GM19238 (cell line): ENCODE measurements around the gene CDH3.

ENCODE experiments used
- DNase-seq: peaks from one replicate; pipeline ENCODE4 v3.0.0; 2011; ENCODE audit warnings: low spot score; ENCODE audit not compliant: insufficient read length

Gene CDH3

DNA sequence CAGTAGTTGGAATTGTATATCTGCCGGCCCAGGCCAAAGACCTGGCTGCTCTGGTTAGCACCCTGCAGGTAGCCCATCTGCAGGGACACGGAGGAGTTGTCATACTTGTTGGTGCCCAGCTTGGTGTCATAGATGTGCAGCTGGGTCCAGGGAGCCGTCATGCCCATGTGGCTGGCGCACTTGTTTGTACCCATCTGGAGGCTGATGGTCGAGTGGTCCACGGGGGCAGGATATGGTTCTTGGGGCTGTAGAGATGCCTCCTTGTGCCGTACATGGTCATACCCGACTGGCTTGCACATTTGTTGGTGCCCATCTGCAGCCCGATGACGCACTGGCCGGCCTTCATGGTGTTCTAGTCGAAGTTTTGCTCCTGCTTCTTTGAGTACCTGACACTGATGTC, 6.0 kb downstream of the CDH3 start:
- DNase-seq: no peak

DNA sequence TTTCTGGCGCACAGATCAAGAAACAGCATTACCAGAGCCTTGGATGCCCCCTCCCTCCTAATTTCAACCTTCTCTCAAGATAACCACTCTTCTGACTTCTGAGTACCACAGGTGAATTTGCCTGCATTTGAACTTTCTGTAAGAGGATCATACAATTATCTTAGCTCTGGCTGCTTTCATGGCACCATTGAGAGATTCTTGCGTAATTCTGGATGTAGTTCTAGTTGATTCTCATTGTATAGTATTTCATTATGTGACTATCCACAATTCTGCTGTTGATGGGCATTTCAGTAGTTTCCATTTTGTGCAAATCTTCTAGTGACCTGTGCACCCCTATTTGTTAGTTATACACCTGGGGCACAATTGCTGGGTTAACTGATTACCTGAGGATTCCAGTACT, 7.5 kb downstream of the CDH3 start:
- no peak for DNase-seq

GRCh38 chr16:68655806-68656205, 10.7 kb downstream of the CDH3 start:
- DNase-seq: no peak

DNA sequence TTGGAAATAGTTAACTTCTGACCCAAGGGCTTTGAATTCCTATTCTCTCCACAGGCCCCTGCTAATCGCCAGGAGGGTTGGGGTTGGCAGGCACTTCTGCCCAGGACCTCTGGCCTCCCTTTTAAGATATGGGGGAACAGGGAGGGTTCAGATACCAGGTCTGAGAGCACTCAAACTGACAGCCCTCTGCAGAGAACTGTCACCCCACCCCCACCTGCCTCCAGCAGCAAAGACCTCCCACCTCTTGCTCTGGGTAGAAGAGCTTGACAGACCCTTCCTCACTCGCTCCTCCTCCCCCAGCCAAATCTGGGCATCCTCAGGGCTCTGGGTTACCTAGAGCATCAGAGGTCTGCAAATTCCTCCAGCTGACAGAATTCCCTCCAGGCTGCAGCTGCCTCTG, 11.6 kb downstream of the CDH3 start:
- DNase-seq: no peak

GRCh38 chr16:68658341-68658973, 13.3 kb downstream of the CDH3 start:
- no peak for DNase-seq

DNA sequence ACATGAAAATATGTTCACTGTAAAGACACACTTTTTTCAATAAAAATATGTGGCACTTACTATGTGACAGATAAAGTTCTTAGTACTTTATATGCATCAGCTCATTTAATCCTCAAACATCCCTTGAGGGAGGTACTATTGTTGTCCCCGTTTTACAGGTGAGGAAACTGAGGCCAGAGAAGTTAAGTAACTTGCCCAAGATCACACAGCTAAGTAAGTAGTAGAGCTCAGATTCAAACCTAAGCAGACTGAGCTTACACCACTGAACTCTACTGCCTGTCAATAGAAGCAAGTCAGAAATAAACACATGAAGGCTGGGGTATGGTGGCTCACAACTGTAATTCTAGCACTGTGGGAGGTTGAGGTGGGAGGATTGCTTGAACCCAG, 13.9 kb downstream of the CDH3 start:
- DNase-seq: no peak

DNA sequence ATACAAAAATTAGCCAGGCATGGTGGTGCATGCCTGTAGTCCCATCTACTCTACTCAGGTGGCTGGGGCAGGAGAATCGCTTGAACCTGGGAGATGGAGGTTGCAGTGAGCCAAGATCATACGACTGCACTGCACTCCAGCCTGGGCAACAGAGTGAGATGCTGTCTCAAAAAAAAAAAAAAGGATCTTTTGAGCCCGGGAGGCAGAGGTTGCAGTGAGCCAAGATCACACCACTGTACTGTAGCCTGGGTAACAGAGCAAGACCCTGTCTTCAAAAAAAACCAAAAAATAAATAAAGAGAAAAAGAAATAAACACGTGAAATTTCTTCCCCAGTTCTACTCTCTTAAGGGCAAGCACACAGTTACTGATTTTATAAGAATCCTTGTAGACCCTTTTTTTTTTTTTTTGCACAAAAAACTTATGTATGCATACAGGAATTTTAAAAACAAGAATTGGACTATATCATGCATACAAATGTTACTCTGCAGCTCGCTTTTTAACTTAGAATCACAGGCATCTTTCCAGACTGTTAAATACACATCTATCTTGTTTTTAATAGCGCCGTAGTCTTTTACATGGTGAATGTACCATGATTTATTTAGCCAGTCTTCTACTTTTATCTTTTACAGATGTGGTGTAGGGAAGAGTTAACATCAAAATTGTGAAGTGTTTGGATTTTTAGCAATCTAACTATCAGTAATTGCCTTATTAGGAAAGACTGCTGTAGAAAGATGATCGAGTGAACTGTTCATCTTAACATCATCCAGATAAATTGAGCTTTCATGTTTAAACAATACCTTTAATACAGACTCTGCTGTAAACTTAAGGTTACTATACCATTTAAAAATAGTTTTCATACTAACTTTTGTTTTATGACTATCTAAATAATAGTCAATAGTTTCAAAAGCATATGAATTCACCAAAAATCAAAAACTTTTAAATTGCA, 14.6 kb downstream of the CDH3 start:
- no peak for DNase-seq

DNA sequence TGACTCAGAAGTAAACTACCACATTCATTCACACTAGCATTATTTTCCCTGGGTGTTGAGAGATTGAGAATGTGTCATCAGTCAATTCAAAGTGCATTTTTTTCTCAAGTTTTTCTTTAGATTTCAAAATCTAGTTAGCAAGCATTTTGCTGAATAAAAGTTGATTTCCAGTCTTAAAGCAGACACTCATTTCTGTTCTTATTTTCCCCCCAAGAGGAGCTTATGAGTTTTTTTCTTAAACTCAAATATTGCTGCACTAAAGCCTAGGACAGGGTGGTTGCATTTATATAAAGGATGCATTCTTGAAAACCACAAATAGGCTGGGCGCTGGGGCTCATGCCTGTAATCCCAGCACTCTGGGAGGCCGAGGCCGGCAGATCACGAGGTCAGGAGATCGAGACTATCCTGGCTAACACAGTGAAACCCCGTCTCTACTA, 15.3 kb downstream of the CDH3 start:
- no peak for DNase-seq

GRCh38 chr16:68662035-68662434, 16.9 kb downstream of the CDH3 start:
- DNase-seq: no peak

DNA sequence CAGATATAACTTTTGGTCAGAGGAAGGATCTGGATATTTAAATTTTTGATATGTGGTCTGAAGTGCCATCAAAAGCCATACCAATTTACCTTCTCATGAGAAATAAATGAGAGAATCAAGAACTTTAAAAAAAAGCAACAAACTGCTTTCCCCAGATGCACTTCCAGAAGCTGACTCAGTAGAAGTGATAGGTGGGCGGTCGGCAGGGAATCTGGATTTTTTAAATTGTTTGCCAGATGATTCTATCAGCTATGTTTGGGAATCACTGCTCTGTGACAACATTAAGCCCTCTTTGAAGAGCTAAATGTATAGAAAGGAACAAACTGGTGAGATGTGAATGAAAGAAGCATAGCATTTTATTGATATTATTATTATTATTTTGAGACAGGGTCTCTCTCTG, 19.2 kb downstream of the CDH3 start:
- DNase-seq: no peak

- DNase-seq: no peak
These were observed 20.4 kb downstream of the CDH3 start for GRCh38 chr16:68665501-68665900.

DNA sequence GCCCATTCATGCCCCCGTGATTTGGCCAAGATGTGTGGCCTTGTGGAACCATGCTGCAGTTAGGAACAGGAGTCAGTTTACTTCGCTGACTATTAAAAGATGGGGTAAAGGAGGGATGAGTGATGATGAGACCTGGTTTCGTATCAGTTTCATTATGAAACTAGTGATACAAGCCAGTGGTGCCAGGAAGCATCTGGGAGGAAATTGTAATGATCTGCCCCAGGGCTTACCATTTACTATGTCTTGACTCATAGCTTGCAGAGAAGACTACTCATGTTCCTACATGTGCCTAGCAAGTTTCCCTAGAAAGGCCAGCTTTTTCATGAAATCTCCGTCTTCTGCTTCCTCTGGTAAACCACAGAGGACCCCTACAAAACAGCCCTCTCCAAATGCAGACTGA, 23.2 kb downstream of the CDH3 start:
- no peak for DNase-seq

DNA sequence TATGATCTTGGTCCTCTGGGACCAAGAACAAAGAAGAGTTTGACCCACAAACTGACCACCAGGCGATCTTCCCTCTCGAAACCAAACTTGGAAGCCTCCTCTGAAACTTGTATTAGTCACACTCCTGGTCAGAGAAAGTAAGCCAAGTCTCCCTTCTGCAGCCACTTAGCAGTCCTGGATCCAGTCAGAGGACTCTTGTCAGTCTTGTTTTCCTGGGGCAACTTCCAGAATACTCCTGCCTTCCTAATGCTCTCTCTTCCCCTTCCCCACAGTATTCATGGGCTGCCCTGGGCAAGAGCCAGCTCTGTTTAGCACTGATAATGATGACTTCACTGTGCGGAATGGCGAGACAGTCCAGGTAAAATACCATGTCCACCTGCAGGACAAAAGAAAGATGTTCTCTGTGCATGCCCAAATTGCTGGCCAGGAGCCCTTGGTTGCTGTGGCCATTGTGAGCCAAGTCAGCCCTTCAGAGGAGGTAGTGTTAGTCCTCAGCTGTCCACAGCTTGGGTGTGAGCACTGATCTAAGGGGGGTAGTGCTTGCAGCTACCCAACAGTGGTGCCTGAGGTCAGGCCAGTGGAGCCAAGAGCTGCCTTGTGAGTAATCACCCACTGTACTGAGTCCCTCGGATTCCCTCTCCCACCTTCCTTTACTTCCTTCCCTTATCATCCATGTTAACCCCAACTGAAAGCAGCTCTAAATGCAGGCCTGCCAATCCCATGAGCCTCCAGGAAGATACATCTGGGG, 31.2 kb downstream of the CDH3 start:
- DNase-seq: no peak

GRCh38 chr16:68681038-68681437, 35.9 kb downstream of the CDH3 start:
- no peak for DNase-seq

DNA sequence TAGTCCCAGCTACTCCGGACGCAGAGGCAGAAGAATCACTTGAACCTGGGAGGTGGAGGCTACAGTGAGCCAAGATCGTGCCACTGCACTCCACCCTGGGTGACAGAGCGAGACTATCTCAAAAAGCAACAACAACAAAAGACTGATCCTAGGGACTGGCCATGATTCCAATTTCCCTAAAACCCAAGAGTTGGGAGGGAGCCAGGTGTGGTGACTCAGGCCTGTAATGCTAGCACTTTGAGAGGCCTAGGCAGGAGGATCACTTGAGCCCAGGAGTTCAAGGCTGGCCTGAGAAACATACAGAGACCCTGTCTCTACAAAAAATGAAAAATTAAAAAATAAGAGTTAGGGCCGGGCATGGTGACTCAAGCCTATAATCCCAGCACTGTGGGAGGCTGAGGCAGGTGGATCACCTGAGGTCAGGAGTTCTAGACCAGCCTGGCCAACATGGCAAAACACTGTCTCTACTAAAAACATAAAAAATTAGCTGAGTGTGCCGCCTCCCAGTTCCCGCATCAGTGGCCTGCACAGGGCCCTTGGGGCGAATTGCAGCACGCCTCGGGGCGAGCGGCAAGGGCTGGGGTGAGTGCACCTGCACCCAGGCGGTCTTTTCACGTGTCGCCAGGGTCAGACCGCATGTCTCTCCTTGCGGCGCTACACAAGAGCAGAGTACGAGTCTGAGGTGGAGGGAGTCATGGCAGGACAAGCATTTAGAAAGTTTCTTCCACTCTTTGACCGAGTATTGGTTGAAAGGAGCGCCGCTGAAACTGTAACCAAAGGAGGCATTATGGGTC, 40.8 kb downstream of the CDH3 start:
- no peak for DNase-seq

DNA sequence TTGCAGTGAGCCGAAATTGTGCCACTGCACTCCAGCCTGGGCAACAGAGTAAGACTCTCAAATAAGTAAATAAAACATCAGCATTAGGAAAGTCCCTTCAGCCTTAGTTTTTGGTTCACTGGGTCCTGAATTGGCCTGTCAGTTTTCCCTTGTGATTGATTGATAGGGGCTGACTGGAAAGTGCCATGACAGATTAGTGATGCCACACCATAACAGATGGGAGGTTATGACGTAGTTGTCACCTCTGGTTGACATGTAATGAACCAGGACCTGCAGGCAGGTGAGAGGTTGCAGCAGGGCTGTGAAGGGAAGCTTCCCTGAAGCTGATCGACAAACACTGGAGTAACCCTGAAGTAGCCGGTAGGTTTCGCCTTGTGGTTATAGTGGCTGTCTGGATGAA, 41.8 kb downstream of the CDH3 start:
- DNase-seq: no peak

- DNase-seq: no peak
These were observed 44.8 kb downstream of the CDH3 start for GRCh38 chr16:68689921-68690320.

- DNase-seq: no peak
These were observed 50.5 kb downstream of the CDH3 start for GRCh38 chr16:68695575-68695974.

DNA sequence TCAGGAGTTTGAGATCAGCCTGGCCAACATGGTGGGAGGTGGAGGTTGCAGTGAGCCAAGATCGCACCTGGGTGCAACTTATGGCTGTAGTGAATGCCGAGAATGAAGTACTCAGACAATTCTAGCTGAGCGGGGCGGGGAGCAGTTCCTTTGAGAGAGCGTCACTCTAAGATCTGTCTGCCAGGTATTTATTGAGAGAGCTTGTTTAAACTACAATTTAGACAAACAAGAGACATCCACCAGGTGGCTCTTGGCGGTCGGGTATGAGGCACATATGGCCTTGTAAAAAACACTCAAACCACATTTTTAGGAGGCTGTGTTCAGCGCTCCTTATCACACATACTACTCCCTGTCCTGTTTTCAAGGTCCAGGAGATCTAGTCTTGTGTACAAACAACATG, 51.4 kb downstream of the CDH3 start:
- no peak for DNase-seq

DNA sequence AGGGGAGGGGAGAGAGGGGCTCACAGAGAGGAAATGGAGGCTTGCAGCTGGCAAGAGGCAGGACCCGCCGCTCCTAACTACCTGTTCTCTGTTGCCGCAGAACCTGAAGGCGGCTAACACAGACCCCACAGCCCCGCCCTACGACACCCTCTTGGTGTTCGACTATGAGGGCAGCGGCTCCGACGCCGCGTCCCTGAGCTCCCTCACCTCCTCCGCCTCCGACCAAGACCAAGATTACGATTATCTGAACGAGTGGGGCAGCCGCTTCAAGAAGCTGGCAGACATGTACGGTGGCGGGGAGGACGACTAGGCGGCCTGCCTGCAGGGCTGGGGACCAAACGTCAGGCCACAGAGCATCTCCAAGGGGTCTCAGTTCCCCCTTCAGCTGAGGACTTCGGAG, 53.0 kb downstream of the CDH3 start:
- no peak for DNase-seq

GRCh38 chr16:68700120-68700519, 55.0 kb downstream of the CDH3 start:
- no peak for DNase-seq
